ENCODE results near the gene CAPZB.

- no peak for TF ChIP-seq POLR2A (IDR thresholded peaks at IDR 0.05; ENCODE audit: low read length)
- no peak for TF ChIP-seq GATA1 (IDR thresholded peaks at IDR 0.05; ENCODE audit: low read depth, low read length)
Observed at GRCh38 chr1:19385221-19385620, 100.1 kb downstream of the CAPZB start.

All from erythroblast (primary cell).